ENCODE measurements around the gene COL4A1. TPM values are rescaled to one million over a fixed set of nuclear protein-coding genes. Genes with fewer than 3 reads are reported as not detected.

Gene COL4A1
- total RNA-seq: 45.5 and 55.0 TPM in 2 replicates

GRCh38 chr13:110306960-110307766, at the start of gene COL4A1, which contains the start of gene COL4A2:
Gene COL4A1 (minus strand): TSS chr13:110307157. CDS start chr13:110307027, 130 bp downstream.
Gene COL4A2 (plus strand): TSS chr13:110307284. CDS start chr13:110307904, 620 bp downstream.

Other genes starting within 250 kb of the COL4A1 start
- gene COL4A2, start 127 bp upstream of the COL4A1 start, total RNA-seq: 125 and 127 TPM in 2 replicates